ENCODE results near the gene KLRC3. TPM values are rescaled to one million over a fixed set of nuclear protein-coding genes. Genes with fewer than 3 reads are reported as not detected.
"Not testable (repeated sequence)": the region's sequence is repeated elsewhere in the genome, so short reads cannot be mapped to it uniquely, and the experiment has no call there.

The KLRC3 gene
- total RNA-seq, 1 donor from 2014 or later, result not detected

DNA sequence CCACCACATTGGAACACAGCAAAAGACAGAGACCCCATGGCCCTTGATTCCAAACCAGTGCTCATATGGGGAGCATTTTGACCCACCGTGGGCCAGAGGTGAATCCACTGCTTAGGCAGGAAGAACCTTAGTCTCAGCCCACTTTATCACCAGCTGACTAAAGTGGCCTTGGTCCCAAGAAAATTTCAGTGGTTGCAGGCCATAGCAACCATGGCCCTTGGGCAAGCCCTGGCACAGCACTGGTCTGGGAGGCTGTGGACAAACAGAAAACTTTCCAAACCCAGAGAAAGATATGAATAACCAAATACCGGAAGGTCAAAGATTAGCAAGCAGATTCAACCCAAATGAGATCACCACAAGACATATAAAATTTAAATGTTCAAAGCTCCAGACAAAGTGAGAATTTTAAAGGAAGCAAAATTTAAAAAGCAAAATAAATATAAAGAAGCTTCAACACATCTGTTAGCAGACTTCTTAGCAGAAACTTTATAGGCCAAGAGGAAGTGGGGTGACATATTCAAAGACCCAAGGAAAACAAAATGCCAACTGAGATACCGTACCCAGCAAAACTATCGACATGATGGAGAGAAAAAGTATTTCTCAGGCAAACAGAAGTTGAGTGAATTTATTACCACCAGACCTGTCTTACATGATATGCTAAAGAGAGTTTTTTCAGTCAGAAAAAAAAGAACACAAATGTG is 38.3 kb downstream of the KLRC3 start:
- H3K27me3 ChIP-seq (ENCODE audit: control insufficient read depth, insufficient read depth, low read length), result no peaks in the 10 kb centered on the region
- H3K36me3 ChIP-seq (ENCODE audit: control insufficient read depth, insufficient read depth, low read length), result no peaks in the 10 kb centered on the region
- DNase-seq (ENCODE audit: low read depth), result no peak
- TF ChIP-seq, protein P1, sequence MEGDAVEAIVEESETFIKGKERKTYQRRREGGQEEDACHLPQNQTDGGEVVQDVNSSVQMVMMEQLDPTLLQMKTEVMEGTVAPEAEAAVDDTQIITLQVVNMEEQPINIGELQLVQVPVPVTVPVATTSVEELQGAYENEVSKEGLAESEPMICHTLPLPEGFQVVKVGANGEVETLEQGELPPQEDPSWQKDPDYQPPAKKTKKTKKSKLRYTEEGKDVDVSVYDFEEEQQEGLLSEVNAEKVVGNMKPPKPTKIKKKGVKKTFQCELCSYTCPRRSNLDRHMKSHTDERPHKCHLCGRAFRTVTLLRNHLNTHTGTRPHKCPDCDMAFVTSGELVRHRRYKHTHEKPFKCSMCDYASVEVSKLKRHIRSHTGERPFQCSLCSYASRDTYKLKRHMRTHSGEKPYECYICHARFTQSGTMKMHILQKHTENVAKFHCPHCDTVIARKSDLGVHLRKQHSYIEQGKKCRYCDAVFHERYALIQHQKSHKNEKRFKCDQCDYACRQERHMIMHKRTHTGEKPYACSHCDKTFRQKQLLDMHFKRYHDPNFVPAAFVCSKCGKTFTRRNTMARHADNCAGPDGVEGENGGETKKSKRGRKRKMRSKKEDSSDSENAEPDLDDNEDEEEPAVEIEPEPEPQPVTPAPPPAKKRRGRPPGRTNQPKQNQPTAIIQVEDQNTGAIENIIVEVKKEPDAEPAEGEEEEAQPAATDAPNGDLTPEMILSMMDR (IDR thresholded peaks at IDR 0.05; ENCODE audit: insufficient read depth, low read length, poor library complexity, severe bottlenecking), result no peak
- H3K4me3 ChIP-seq (ENCODE audit: low read depth, low read length), result no peak overlapping the region

- H3K4me3 ChIP-seq (ENCODE audit: low read depth, low read length); DNase-seq (ENCODE audit: low read depth); H3K27me3 ChIP-seq (ENCODE audit: control insufficient read depth, insufficient read depth, low read length); H3K36me3 ChIP-seq (ENCODE audit: control insufficient read depth, insufficient read depth, low read length): not testable (repeated sequence)
Measured at GRCh38 chr12:10378737-10379136, 41.7 kb downstream of the KLRC3 start.

GRCh38 chr12:10374624-10375018 is 45.8 kb downstream of the KLRC3 start:
- TF ChIP-seq, protein P1 (IDR thresholded peaks at IDR 0.05; ENCODE audit: insufficient read depth, low read length, poor library complexity, severe bottlenecking), result no peak
- Histone ChIP-seq H3K36me3 (ENCODE audit: control insufficient read depth, insufficient read depth, low read length) (no peaks in the 10 kb centered on the region), H3K4me3 (ENCODE audit: low read depth, low read length) (no peak overlapping the region), H3K27me3 (ENCODE audit: control insufficient read depth, insufficient read depth, low read length) (no peaks in the 10 kb centered on the region)
- DNase-seq (ENCODE audit: low read depth), result no peak

DNA sequence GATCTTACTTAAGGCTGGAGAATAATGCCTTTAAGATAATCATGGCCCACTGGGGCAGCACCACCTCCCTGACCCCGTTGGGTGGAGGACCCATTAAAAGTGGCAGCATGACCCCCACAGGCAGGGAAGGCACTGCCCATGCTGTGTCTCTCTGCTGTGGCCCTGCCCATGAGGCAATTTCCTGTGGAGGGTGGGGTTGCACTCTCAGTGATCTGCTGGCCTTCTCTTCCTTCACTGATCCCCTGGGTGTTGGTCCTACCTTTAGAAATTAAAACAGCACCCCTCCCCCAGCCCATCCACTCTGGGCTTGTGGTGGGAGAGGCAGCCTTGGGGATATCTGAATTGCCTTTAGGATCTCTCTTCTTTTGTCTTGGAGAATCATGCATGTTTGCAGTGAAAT is 47.8 kb downstream of the KLRC3 start:
- TF ChIP-seq, protein P1 (IDR thresholded peaks at IDR 0.05; ENCODE audit: insufficient read depth, low read length, poor library complexity, severe bottlenecking), result no peak
- Histone ChIP-seq H3K27me3 (ENCODE audit: control insufficient read depth, insufficient read depth, low read length) (no peaks in the 10 kb centered on the region), H3K4me3 (ENCODE audit: low read depth, low read length) (no peak overlapping the region), H3K36me3 (ENCODE audit: control insufficient read depth, insufficient read depth, low read length) (no peaks in the 10 kb centered on the region)
- DNase-seq (ENCODE audit: low read depth), result no peak

- DNase-seq (ENCODE audit: low read depth); H3K27me3 ChIP-seq (ENCODE audit: control insufficient read depth, insufficient read depth, low read length); H3K4me3 ChIP-seq (ENCODE audit: low read depth, low read length); H3K36me3 ChIP-seq (ENCODE audit: control insufficient read depth, insufficient read depth, low read length): not testable (repeated sequence)
Measured at GRCh38 chr12:10371893-10372535, 48.4 kb downstream of the KLRC3 start.

- Histone ChIP-seq H3K4me3 (ENCODE audit: low read depth, low read length) (no peak overlapping the region), H3K27me3 (ENCODE audit: control insufficient read depth, insufficient read depth, low read length) (no peaks in the 10 kb centered on the region), H3K36me3 (ENCODE audit: control insufficient read depth, insufficient read depth, low read length) (no peaks in the 10 kb centered on the region)
- TF ChIP-seq, protein P1 (IDR thresholded peaks at IDR 0.05; ENCODE audit: insufficient read depth, low read length, poor library complexity, severe bottlenecking), result no peak
- no peak for DNase-seq (ENCODE audit: low read depth)
Measured at GRCh38 chr12:10369557-10370415, 50.6 kb downstream of the KLRC3 start.
